Measurements from ENCODE around the gene HDGFL2.

HDGFL2 gene

GRCh38 chr19:4429771-4430171 is 42.3 kb upstream of the HDGFL2 start:
- Histone ChIP-seq H3K4me3 (ENCODE audit: low read depth, low read length) (no peak overlapping the region), H3K27me3 (ENCODE audit: insufficient read depth, low read depth, severe bottlenecking) (no peaks in the 10 kb centered on the region), H3K9me3 (ENCODE audit: severe bottlenecking) (no peaks in the 10 kb centered on the region), H3K27ac (no peak overlapping the region), H3K36me3 (peaks cover 85% of the 10 kb centered on the region)
- DNase-seq: no peak
- TF ChIP-seq CTCF (IDR thresholded peaks at IDR 0.05; ENCODE audit: low read depth, low read length): no peak

DNA sequence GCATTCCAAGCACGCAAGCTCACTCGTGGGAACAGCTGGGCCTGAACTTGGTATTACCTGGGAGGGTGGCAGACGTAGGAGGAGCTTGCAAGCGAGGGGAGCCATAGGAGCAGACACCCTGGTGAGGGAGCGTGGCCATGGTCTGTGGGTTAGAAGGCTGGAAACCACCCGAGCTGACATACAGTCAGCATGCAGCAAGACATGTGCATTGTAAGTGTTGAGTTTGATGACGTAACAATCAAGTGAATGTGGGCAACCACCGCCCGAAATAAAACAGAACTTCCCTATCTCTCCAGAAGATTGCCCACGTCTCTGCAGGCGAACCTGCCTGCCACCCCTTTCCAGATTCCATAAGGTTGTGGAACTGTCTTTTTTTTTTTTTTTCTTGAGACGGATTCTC is 41.3 kb upstream of the HDGFL2 start:
- Histone ChIP-seq H3K4me3 (ENCODE audit: low read depth, low read length) (no peak overlapping the region), H3K9me3 (ENCODE audit: severe bottlenecking) (no peaks in the 10 kb centered on the region), H3K36me3 (peaks cover 83% of the 10 kb centered on the region), H3K27ac (no peak overlapping the region), H3K27me3 (ENCODE audit: insufficient read depth, low read depth, severe bottlenecking) (no peaks in the 10 kb centered on the region)
- no peak for DNase-seq
- no peak for TF ChIP-seq CTCF (IDR thresholded peaks at IDR 0.05; ENCODE audit: low read depth, low read length)

DNA sequence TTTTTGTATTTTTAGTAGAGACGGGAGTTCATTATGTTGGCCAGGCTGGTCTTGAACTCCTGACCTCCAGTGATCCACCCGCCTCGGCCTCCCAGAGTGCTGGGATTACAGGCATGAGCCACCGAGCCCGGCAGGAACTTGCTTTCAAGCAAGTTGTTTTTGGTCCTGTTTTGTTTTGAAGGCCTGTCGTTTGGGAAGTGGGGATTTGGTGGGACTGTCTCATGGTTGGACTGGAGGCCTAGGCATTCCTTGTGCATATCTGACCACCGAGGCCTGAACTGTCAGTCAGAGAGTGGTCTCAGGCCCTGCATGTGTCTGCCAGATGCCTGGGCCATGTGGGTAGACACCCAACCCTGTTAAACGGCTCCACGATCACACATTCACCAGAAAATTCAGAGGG is 40.8 kb upstream of the HDGFL2 start:
- Histone ChIP-seq H3K36me3 (peaks cover 84% of the 10 kb centered on the region), H3K27me3 (ENCODE audit: insufficient read depth, low read depth, severe bottlenecking) (no peaks in the 10 kb centered on the region), H3K27ac (no peak overlapping the region), H3K4me3 (ENCODE audit: low read depth, low read length) (no peak overlapping the region), H3K9me3 (ENCODE audit: severe bottlenecking) (no peaks in the 10 kb centered on the region)
- DNase-seq: no peak
- TF ChIP-seq CTCF (IDR thresholded peaks at IDR 0.05; ENCODE audit: low read depth, low read length): no peak

- no peak overlapping the region for H3K4me3 ChIP-seq (ENCODE audit: low read depth, low read length)
- no peak overlapping the region for H3K27ac ChIP-seq
- no peaks in the 10 kb centered on the region for H3K27me3 ChIP-seq (ENCODE audit: insufficient read depth, low read depth, severe bottlenecking)
- no peak for DNase-seq
- peaks cover 87% of the 10 kb centered on the region for H3K36me3 ChIP-seq
- no peaks in the 10 kb centered on the region for H3K9me3 ChIP-seq (ENCODE audit: severe bottlenecking)
- no peak for TF ChIP-seq CTCF (IDR thresholded peaks at IDR 0.05; ENCODE audit: low read depth, low read length)
Observed at GRCh38 chr19:4431808-4432674, 40.1 kb upstream of the HDGFL2 start.

DNA sequence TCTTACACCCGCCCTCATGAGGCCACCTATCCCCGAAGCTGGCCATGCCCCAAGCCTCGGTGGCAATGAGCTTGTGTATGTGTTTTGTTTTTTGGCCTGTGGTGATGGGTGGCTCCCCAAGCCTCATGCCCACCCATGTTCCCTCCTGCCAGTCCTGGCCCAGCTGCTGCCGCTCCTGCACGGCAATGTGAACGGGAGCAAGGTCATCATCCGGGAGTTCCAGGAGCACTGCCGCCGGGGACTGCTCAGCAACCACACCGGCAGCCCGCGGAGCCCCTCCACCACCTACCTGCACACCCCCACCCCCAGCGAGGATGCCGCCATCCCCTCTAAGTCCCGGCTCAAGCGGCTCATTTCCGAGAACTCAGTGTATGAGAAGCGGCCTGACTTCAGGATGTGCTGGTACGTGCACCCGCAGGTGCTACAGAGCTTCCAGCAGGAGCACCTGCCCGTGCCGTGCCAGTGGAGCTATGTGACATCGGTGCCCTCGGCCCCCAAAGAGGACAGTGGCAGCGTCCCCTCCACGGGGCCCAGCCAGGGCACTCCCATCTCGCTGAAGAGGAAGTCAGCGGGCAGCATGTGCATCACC is 39.1 kb upstream of the HDGFL2 start:
- H3K4me3 ChIP-seq (ENCODE audit: low read depth, low read length): no peak overlapping the region
- H3K36me3 ChIP-seq: peaks cover 95% of the 10 kb centered on the region
- H3K9me3 ChIP-seq (ENCODE audit: severe bottlenecking): no peaks in the 10 kb centered on the region
- no peak overlapping the region for H3K27ac ChIP-seq
- no peak for TF ChIP-seq CTCF (IDR thresholded peaks at IDR 0.05; ENCODE audit: low read depth, low read length)
- H3K27me3 ChIP-seq (ENCODE audit: insufficient read depth, low read depth, severe bottlenecking): no peaks in the 10 kb centered on the region
- DNase-seq: no peak
